ENCODE data around the gene MED9.

Gene MED9

DNA sequence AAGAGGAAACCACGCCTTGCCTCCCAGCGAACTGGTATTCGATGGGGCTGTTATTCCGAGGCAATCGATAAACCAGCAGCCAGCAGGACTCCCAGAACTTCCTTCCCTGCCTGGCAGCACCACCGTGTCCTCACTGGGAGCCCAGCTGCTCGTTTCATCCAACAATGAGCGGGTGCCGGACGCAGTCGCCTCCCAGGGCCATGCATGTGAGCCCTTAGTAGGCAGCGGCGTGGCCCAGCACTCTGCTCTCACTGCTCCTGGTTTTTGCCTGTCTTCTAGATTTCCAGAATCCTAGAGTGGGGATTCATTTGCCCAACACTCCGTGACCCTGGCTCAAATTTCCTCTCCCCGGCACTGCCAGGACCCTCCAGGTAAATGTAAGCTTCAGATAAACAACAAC is 48.5 kb downstream of the MED9 start:
- no peak overlapping the region for H3K4me3 ChIP-seq (ENCODE audit: low read length)
- no peak for DNase-seq (ENCODE audit: low read depth)
- TF ChIP-seq, protein P1, sequence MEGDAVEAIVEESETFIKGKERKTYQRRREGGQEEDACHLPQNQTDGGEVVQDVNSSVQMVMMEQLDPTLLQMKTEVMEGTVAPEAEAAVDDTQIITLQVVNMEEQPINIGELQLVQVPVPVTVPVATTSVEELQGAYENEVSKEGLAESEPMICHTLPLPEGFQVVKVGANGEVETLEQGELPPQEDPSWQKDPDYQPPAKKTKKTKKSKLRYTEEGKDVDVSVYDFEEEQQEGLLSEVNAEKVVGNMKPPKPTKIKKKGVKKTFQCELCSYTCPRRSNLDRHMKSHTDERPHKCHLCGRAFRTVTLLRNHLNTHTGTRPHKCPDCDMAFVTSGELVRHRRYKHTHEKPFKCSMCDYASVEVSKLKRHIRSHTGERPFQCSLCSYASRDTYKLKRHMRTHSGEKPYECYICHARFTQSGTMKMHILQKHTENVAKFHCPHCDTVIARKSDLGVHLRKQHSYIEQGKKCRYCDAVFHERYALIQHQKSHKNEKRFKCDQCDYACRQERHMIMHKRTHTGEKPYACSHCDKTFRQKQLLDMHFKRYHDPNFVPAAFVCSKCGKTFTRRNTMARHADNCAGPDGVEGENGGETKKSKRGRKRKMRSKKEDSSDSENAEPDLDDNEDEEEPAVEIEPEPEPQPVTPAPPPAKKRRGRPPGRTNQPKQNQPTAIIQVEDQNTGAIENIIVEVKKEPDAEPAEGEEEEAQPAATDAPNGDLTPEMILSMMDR (IDR thresholded peaks at IDR 0.05; ENCODE audit: insufficient read depth, low read depth, low read length, missing control alignments) = no peak

DNA sequence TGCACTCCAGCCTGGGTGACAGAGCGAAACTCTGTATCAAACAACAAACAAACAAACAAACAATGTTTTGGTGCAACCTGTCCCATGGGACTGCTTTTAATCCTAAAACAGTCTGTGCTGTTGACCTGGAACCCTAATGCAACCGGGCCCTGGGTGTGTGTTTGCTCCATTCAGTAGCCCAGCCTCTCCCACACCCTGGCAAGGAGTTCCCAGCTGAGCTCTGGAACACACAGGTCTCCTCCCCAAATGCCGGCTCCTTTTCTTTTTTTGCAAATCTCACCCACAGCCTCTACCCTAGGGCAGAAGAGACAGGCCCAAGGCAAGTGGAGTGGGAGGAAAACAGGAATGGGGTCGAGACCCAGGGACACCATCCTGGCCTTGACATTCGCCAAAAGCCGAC is 49.2 kb downstream of the MED9 start:
- DNase-seq (ENCODE audit: low read depth) = no peak
- no peak overlapping the region for H3K4me3 ChIP-seq (ENCODE audit: low read length)
- TF ChIP-seq, protein P1 (IDR thresholded peaks at IDR 0.05; ENCODE audit: insufficient read depth, low read depth, low read length, missing control alignments) = no peak

DNA sequence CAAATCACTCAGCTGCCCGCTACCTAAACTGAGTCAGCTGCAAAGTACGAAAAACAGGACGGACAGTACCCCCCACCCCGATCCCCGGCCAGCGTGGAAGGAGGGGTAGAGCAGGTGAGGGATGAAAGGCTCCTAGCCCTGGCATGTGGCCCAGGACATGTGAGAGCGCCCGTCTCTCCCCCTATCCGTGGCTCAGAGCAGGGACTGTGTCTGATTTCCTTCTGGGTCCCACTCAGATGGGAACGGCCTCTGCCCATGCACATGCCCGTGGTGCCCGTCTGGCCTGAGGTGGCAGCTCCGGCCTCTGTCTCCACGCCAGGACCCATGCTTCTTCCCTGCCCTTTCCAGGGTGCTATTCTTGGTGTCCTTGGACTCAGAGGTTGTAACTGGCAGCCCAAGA is 49.6 kb downstream of the MED9 start:
- no peak for DNase-seq (ENCODE audit: low read depth)
- TF ChIP-seq, protein P1 (IDR thresholded peaks at IDR 0.05; ENCODE audit: insufficient read depth, low read depth, low read length, missing control alignments) = no peak
- H3K4me3 ChIP-seq (ENCODE audit: low read length) = no peak overlapping the region

DNA sequence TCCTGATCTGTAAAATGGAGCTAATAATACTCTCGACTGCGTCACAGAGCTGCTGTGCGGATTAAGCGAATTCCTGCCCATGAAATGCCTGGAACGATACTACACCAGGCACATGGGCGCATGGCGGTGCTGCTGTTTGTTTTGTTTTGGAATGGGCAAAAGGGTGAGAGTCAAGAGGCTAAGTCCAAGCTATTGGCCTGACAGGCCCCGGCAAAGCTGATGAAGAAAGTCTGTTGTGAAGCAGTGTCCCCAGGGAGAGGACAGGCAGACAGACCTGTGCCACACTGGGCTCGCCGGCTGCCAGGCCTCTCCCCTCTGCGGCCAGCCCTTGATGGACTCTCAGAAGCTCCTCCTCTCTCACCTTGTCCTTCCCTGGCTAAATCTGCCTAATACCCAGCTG is 50.7 kb downstream of the MED9 start:
- TF ChIP-seq, protein P1 (IDR thresholded peaks at IDR 0.05; ENCODE audit: insufficient read depth, low read depth, low read length, missing control alignments) = no peak
- H3K4me3 ChIP-seq (ENCODE audit: low read length) = no peak overlapping the region
- DNase-seq (ENCODE audit: low read depth) = no peak

DNA sequence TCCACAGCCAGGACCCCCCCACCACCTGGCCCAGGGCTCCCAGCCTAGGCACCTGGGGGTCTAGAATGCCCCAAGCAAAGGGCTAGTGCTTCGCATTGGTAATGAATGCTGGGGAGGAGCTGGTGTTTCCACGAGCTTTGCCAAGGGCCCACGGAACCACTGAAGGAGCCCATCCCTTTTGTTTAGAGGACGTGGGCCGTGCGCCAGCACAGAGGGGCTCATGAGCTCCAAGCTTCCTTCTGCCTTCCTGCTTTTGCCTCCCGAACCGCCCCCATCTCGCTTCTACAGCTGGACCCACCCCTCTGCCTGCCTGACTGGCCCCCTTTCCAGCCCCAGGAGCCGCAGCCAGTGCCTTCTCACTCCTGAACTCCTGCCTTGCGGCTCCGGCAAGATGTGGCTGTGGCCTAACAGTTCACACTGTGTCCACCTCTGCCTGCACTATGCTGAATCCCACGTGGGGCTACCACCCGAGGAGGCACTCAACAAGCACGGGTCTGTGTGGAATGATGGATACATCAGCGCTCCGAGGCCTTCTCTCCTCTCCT is 51.2 kb downstream of the MED9 start:
- no peak for DNase-seq (ENCODE audit: low read depth)
- TF ChIP-seq, protein P1 (IDR thresholded peaks at IDR 0.05; ENCODE audit: insufficient read depth, low read depth, low read length, missing control alignments) = no peak
- H3K4me3 ChIP-seq (ENCODE audit: low read length) = no peak overlapping the region

DNA sequence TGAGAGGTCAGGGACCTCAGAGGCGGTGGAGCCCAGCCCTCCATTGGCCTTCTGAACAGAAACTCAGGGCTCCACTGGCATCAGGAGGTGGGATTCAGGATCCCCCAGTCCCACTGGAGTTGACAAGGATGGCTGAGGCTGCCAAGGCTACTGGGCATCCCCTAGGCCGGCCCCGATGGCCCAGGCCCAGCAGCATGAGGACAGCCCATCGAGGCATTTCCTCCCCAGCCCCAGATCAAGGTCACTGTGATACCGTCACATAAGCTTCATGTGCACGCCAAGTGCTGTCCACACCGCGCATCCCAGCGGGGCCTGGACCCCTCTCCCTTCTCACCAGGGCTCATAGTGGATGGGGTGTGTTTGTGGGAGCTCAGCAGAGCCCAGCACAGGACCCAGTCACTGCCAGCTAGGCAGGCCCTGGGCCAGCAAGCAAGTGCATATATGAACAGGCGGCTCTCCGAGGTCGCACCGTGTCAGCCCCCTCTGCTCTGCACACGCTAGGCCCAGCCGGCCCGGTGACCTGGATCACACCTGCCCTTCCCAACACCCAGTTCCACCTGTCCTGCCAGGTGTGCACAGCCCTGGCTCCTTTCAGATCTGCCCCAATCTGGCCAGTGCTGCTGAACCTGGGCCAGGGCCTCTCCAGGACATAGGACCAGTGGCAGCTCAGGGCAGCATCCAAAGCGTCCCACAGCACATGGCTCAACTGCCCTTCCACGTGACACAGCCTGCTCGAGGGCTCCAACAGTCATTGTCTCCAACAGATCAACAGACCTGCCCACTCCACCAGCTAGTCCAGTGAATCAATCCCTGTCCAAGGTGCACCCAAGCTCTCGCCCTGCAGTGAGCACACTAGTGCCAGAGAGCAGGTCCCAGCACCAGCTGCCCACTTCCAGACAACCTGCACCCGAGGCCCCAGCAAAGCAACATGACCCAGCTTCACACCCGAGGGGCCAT is 52.2 kb downstream of the MED9 start:
- TF ChIP-seq, protein P1 (IDR thresholded peaks at IDR 0.05; ENCODE audit: insufficient read depth, low read depth, low read length, missing control alignments) = no peak
- no peak overlapping the region for H3K4me3 ChIP-seq (ENCODE audit: low read length)
- DNase-seq (ENCODE audit: low read depth) = no peak

Data from epithelial cell of esophagus (primary cell).